Activated T-cell treated with anti-CD3 and anti-CD28 coated beads, Interleukin-2, amount 50 U/mL, for 72 hours (primary cell): ENCODE data around the gene USP4. TPM values are rescaled to one million over a fixed set of nuclear protein-coding genes. Genes with fewer than 3 reads are reported as not detected.
"Not testable (repeated sequence)": the region's sequence is repeated elsewhere in the genome, so short reads cannot be mapped to it uniquely, and the experiment has no call there.

Experiments used
- ATAC-seq, 2 donors: fragments of 150-1000 bp; cut with Tn5 transposase; replicated peaks in 1 of 2; 2 replicates each; pipeline ENCODE4 v1.10.0; 2021; ENCODE audit warnings: moderate library complexity in 2 of 2, mild to moderate bottlenecking in 1 of 2
- DNase-seq, 2 donors: peaks; one replicate each; pipeline ENCODE4 v3.0.0; 2021 to 2022; ENCODE audit warnings: mixed read lengths in 1 of 2
- H3K27ac Mint-ChIP-seq: one replicate; pipeline ENCODE4 v1.8.0; 2022; ENCODE audit warnings: mild to moderate bottlenecking, moderate library complexity, mixed read lengths
- H3K27me3 Mint-ChIP-seq: one replicate; pipeline ENCODE4 v1.8.0; 2022; ENCODE audit warnings: low read depth, mixed read lengths
- H3K36me3 Mint-ChIP-seq, 2 donors: one replicate each; pipeline ENCODE4 v1.8.0; 2022; ENCODE audit warnings: mixed read lengths in 2 of 2, mild to moderate bottlenecking in 1 of 2; ENCODE audit not compliant: insufficient read depth in 2 of 2
- H3K4me1 Mint-ChIP-seq: one replicate; pipeline ENCODE4 v1.8.0; 2022; ENCODE audit warnings: low read depth, mixed read lengths
- H3K4me3 Mint-ChIP-seq, 2 donors: one replicate each; pipeline ENCODE4 v1.8.0; 2022; ENCODE audit warnings: mild to moderate bottlenecking in 2 of 2, mixed read lengths in 2 of 2, moderate library complexity in 2 of 2
- H3K9me3 Mint-ChIP-seq, 2 donors: one replicate each; pipeline ENCODE4 v1.8.0; 2022; ENCODE audit warnings: mixed read lengths in 2 of 2
- total RNA-seq, 2 donors: library from RNA; stranded (reverse); gene quantifications; one replicate each; pipeline ENCODE4 v1.2.3, GENCODE V29; 2022

The USP4 gene
- total RNA-seq, 2 donors from 2014 or later: 70.2 to 76.5 TPM

- H3K9me3 Mint-ChIP-seq: no peaks in the 10 kb centered on the region
- H3K27me3 Mint-ChIP-seq: no peaks in the 10 kb centered on the region
- no peak overlapping the region for H3K4me3 Mint-ChIP-seq
- H3K4me1 Mint-ChIP-seq: peaks cover 50% of the 10 kb centered on the region
- peaks cover 0 to 5% of the 10 kb centered on the region in 2 donors for H3K36me3 Mint-ChIP-seq
- no peak for DNase-seq
- H3K27ac Mint-ChIP-seq: peak overlapping the region; percentile 40
- ATAC-seq: no peak
Measured at GRCh38 chr3:49343163-49343562, 3.3 kb upstream of the USP4 start.

DNA sequence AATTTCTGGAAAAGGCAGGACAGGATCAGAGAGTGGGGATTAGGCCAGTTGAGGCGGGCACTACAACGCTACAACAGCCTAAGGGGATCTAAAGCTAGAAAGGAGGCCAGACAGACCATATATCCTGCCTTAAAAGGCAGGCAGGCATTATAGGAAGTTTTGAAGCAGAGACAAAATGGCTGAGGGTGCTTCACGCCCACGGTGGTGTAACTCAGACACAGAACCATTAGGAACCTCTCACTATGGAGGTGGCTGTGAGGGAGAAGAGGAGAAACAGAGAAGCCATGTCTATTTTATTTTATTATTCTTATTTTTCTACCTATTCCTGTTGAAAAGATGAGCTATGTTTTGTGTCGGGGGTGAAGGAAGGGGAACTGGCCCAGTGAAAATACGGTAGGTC is 2.1 kb upstream of the USP4 start:
- Mint-ChIP-seq H3K36me3 (peaks cover 0 to 6% of the 10 kb centered on the region in 2 donors), H3K4me1 (peaks cover 55% of the 10 kb centered on the region), H3K9me3 (no peaks in the 10 kb centered on the region), H3K27ac (peak overlapping the region; percentile 38), H3K4me3 (peak overlapping the region; percentile 1 to 42), H3K27me3 (no peaks in the 10 kb centered on the region)
- no peak for DNase-seq
- no peak for ATAC-seq

- H3K4me3 Mint-ChIP-seq: peak overlapping the region; percentile 96 to 100
- ATAC-seq: peak in 1 of 2 donors; percentile 2
- no peaks in the 10 kb centered on the region for H3K27me3 Mint-ChIP-seq
- peak overlapping the region; percentile 94 for H3K27ac Mint-ChIP-seq
- peaks cover 2 to 12% of the 10 kb centered on the region in 2 donors for H3K36me3 Mint-ChIP-seq
- H3K9me3 Mint-ChIP-seq: no peaks in the 10 kb centered on the region
- peaks cover 51% of the 10 kb centered on the region for H3K4me1 Mint-ChIP-seq
- DNase-seq: peak in 1 of 2 donors; percentile 31
Measured at GRCh38 chr3:49339581-49339940, 292 bp downstream of the USP4 start.

GRCh38 chr3:49333916-49334633 is 5.8 kb downstream of the USP4 start:
- no peaks in the 10 kb centered on the region for H3K9me3 Mint-ChIP-seq
- peak overlapping the region; percentile 50 for H3K27ac Mint-ChIP-seq
- DNase-seq: no peak
- peaks cover 31% of the 10 kb centered on the region for H3K4me1 Mint-ChIP-seq
- H3K4me3 Mint-ChIP-seq: no peak overlapping the region
- peaks cover 9 to 22% of the 10 kb centered on the region in 2 donors for H3K36me3 Mint-ChIP-seq
- no peaks in the 10 kb centered on the region for H3K27me3 Mint-ChIP-seq
- ATAC-seq: no peak

DNA sequence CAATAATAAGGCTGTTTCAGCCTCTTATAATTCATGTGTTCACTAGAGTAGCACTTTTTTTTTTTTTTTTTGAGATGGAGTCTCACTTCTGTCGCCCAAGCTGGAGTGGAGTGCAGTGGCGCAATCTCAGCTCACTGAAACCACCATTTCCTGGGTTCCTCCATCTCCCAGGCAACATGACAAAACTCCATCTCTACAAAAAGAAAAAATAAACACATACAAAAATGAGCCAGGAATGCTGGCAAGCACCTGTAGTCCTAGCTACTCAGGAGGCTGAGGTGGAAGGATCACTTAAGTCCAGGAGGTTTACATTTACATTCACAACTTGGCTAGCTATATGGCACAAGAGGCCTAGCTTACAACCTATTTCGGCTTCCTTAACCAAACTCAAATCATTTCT is 6.8 kb downstream of the USP4 start:
- Mint-ChIP-seq H3K27me3 (no peaks in the 10 kb centered on the region), H3K4me1 (peaks cover 21% of the 10 kb centered on the region), H3K36me3 (peaks cover 9 to 22% of the 10 kb centered on the region in 2 donors), H3K27ac (peak overlapping the region; percentile 54), H3K9me3 (no peaks in the 10 kb centered on the region), H3K4me3 (no peak overlapping the region)
- no peak for DNase-seq
- ATAC-seq: peak in 1 of 2 donors; percentile 30

GRCh38 chr3:49329186-49329585 is 10.7 kb downstream of the USP4 start:
- peak overlapping the region; percentile 21 for H3K27ac Mint-ChIP-seq
- no peaks in the 10 kb centered on the region for H3K9me3 Mint-ChIP-seq
- peaks cover 16 to 19% of the 10 kb centered on the region in 2 donors for H3K36me3 Mint-ChIP-seq
- H3K4me1 Mint-ChIP-seq: peaks cover 11% of the 10 kb centered on the region
- no peak overlapping the region for H3K4me3 Mint-ChIP-seq
- H3K27me3 Mint-ChIP-seq: no peaks in the 10 kb centered on the region
- no peak for ATAC-seq
- no peak for DNase-seq

GRCh38 chr3:49328350-49328749 is 11.5 kb downstream of the USP4 start:
- not testable (repeated sequence) for H3K4me1 Mint-ChIP-seq, DNase-seq, H3K4me3 Mint-ChIP-seq, H3K9me3 Mint-ChIP-seq, H3K27me3 Mint-ChIP-seq, H3K27ac Mint-ChIP-seq, ATAC-seq
- peaks cover 15 to 17% of the 10 kb centered on the region in 2 donors for H3K36me3 Mint-ChIP-seq

DNA sequence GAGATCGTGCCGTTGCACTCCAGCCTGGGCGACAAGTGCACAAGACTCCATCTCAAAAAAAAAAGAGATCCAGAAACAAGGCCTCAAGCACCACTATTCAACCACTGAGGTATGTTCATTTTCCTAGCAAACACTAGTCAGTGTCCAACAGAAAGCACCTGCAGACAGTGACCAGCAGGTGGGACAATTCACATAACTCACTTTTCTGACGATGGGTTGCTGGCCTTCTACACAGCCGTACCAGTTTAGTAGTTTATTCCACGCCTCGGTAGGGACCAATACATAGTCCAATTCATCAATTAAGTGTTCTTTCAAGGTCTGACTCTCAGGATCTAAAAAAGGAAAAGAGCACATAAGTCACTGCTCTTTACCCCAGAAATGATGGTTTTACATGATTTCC is 12.4 kb downstream of the USP4 start:
- H3K27me3 Mint-ChIP-seq: no peaks in the 10 kb centered on the region
- no peaks in the 10 kb centered on the region for H3K4me1 Mint-ChIP-seq
- ATAC-seq (no peak), DNase-seq (no peak)
- H3K4me3 Mint-ChIP-seq: no peak overlapping the region
- H3K36me3 Mint-ChIP-seq: peaks cover 11 to 14% of the 10 kb centered on the region in 2 donors
- H3K27ac Mint-ChIP-seq: no peak overlapping the region
- no peaks in the 10 kb centered on the region for H3K9me3 Mint-ChIP-seq

- Mint-ChIP-seq H3K36me3 (peaks cover 17 to 18% of the 10 kb centered on the region in 2 donors), H3K4me1 (no peaks in the 10 kb centered on the region), H3K27ac (no peak overlapping the region), H3K4me3 (no peak overlapping the region), H3K9me3 (no peaks in the 10 kb centered on the region), H3K27me3 (no peaks in the 10 kb centered on the region)
- ATAC-seq (no peak), DNase-seq (no peak)
Measured at GRCh38 chr3:49324768-49325167, 15.1 kb downstream of the USP4 start.

DNA sequence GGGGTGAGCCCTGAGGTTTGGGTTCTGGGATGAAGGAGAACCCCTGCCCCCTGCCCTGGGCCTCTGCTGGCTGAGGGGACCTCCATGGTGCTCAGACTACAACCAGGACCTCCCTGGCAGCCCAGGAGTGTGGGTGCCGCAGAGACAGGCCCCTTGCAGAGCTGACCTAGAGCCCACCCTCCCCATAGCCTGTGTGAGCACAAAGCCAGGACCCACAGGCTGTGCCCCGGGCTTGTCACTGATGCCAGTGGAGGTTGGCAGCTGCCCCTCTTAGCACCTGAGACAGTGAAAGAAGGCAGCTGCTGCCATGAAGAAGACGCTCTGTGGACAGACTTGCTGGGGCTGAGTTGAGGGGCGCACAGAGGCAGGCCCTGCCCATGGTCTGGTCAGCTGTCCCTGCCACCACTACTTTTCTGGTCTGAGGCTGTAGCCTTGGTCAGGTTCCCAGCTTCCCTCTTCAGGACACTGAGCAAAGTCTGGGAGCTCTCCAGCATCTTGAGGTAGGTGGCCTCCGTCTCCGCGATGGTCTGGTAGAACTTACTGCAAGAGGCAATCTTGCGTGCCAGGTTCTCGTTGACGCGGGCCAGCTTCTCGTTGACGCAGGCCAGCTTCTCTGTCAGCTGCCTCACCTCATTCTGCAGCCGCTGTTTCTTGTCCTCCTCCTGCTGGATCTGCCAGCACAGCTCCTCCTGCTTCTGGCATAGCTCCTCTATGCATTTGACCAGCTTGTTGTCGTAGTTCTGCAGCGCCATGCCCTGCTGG is 23.0 kb downstream of the USP4 start:
- Mint-ChIP-seq H3K4me1 (no peaks in the 10 kb centered on the region), H3K4me3 (no peak overlapping the region), H3K27me3 (no peaks in the 10 kb centered on the region), H3K36me3 (peaks cover 7 to 8% of the 10 kb centered on the region in 2 donors), H3K27ac (peak overlapping the region; percentile 50), H3K9me3 (no peaks in the 10 kb centered on the region)
- ATAC-seq (no peak), DNase-seq (no peak)

DNA sequence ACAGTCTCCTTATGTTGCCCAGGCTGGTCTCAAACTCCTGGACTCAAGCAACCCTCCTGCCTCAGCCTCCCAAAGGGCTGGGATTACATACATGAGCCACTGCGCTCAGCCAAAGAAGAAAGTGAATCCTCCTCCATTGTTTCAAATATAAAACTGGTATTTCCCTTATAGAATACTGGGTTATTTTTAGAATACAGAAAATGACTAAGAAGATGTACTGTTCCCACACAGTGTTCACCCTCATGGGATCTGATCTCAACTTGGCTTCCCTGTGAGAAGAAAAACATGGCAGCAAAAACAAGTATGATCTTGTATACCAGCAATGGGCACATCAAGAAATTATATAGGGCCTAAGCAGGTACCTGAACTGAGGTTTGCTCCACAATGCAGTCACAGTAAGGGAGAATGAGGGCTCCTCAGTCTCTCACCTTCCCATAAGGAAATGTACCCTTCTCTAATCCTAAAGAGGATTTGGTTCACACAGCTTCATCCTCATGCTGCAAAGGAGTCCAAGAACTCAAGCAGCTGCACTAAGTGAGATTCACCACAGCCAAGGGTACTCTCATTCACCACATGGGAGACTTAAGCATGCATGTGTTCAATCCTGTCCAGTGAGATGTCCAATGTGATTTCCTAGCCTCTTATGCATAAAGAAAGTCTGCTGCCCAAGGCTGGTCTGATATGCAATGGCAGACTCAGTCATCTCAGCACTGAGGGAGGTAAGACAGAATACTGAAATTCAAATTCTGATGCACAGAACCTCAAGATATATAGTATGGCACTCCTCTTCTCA is 25.8 kb downstream of the USP4 start:
- H3K27me3 Mint-ChIP-seq: no peaks in the 10 kb centered on the region
- peaks cover 0 to 14% of the 10 kb centered on the region in 2 donors for H3K36me3 Mint-ChIP-seq
- peak overlapping the region; percentile 35 for H3K27ac Mint-ChIP-seq
- H3K4me3 Mint-ChIP-seq: no peak overlapping the region
- ATAC-seq (no peak), DNase-seq (no peak)
- H3K9me3 Mint-ChIP-seq: no peaks in the 10 kb centered on the region
- no peaks in the 10 kb centered on the region for H3K4me1 Mint-ChIP-seq

DNA sequence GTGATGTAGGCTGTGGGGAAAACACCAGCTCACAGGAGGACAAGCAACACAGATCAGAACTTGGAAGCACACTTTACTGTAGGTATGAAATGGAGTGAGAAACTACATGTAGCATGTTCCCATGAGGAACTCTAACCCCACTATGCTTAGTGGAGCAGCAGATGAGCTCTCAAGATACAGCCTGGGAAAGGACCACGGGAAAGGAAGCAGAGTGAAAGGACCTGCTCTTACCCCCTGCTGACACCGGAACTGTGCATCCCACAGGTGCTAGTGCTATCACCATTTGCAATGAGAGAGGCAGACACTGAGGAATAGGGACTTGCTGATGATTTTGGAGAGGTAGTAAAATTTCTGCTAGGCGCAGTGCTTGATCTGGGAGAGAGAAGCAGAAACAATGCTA is 28.6 kb downstream of the USP4 start:
- no peak overlapping the region for H3K27ac Mint-ChIP-seq
- H3K36me3 Mint-ChIP-seq: peaks cover 0 to 14% of the 10 kb centered on the region in 2 donors
- no peaks in the 10 kb centered on the region for H3K27me3 Mint-ChIP-seq
- no peaks in the 10 kb centered on the region for H3K9me3 Mint-ChIP-seq
- no peaks in the 10 kb centered on the region for H3K4me1 Mint-ChIP-seq
- ATAC-seq (no peak), DNase-seq (no peak)
- no peak overlapping the region for H3K4me3 Mint-ChIP-seq

GRCh38 chr3:49310677-49311076 is 29.2 kb downstream of the USP4 start:
- no peak for ATAC-seq
- Mint-ChIP-seq H3K9me3 (no peaks in the 10 kb centered on the region), H3K27ac (no peak overlapping the region), H3K27me3 (no peaks in the 10 kb centered on the region), H3K36me3 (peaks cover 0 to 16% of the 10 kb centered on the region in 2 donors), H3K4me3 (no peak overlapping the region), H3K4me1 (no peaks in the 10 kb centered on the region)
- no peak for DNase-seq
